MCF 10A (cell line): ENCODE results near the gene PRPF6. TPM values are rescaled to one million over a fixed set of nuclear protein-coding genes. Genes with fewer than 3 reads are reported as not detected.

ENCODE experiments used
- BruUV-seq: library from RNA; stranded (reverse); fragments of 400-500 nt; replicated peaks from 2 replicates; lab custom pipeline; 2021; lab: Mats Ljungman, UMichigan
- CTCF ChIA-PET: fragments of 300-600 bp; sonication (Branson Sonifier 250); formaldehyde crosslinking; extraction: SDS; loops from one replicate; lab custom pipeline; 2021; ENCODE audit warnings: antibody characterized with exemption, inconsistent platforms; lab: Yijun Ruan, JAX
- POLR2A ChIA-PET: fragments of 300-600, 350-650 bp; sonication (Branson Sonifier 250); formaldehyde crosslinking; extraction: SDS; loops from one replicate; lab custom pipeline; 2020; ENCODE audit warnings: antibody characterized with exemption, inconsistent platforms; lab: Yijun Ruan, JAX
- DNase-seq: peaks from one replicate; pipeline ENCODE4 v3.0.0-alpha.2; 2018; ENCODE audit not compliant: unreplicated experiment
- H3K27ac Mint-ChIP-seq: one replicate; pipeline ENCODE4 v1.8.0; 2022; ENCODE audit warnings: mild to moderate bottlenecking, low read depth, mixed read lengths; ENCODE audit not compliant: unreplicated experiment
- H3K27me3 Mint-ChIP-seq: one replicate; pipeline ENCODE4 v1.8.0; 2022; ENCODE audit warnings: mixed read lengths; ENCODE audit not compliant: insufficient read depth, unreplicated experiment
- H3K36me3 Mint-ChIP-seq: one replicate; pipeline ENCODE4 v1.8.0; 2022; ENCODE audit warnings: mild to moderate bottlenecking, moderate library complexity, mixed read lengths; ENCODE audit not compliant: insufficient read depth, unreplicated experiment
- H3K4me1 Mint-ChIP-seq: one replicate; pipeline ENCODE4 v1.8.0; 2022; ENCODE audit warnings: mixed read lengths; ENCODE audit not compliant: insufficient read depth, unreplicated experiment
- H3K4me3 Mint-ChIP-seq: one replicate; pipeline ENCODE4 v1.8.0; 2022; ENCODE audit warnings: mild to moderate bottlenecking, moderate library complexity, mixed read lengths; ENCODE audit not compliant: unreplicated experiment
- H3K9me3 Mint-ChIP-seq: one replicate; pipeline ENCODE4 v1.8.0; 2022; ENCODE audit warnings: mixed read lengths; ENCODE audit not compliant: unreplicated experiment
- CTCF ChIP-seq: fragments of 200-600 bp; IDR thresholded peaks from one replicate; pipeline ENCODE4 v1.8.0; 2022; ENCODE audit warnings: antibody characterized with exemption, mild to moderate bottlenecking; ENCODE audit not compliant: unreplicated experiment
- intact Hi-C: fragments of 100-400 bp; cut with micrococcal nuclease; formaldehyde crosslinking; loops from 2 replicates; pipeline ENCODE4 v1.14.1; 2022
- total RNA-seq: library from RNA; stranded (reverse); gene quantifications from 2 replicates; pipeline ENCODE4 v1.2.3, GENCODE V29; 2022

Gene PRPF6
- total RNA-seq, 1 experiment from 2014 or later: 70.9 TPM

- Mint-ChIP-seq H3K27me3 (no peaks in the 10 kb centered on the region), H3K4me3 (no peak overlapping the region), H3K27ac (no peak overlapping the region), H3K36me3 (peaks cover 15% of the 10 kb centered on the region), H3K9me3 (no peaks in the 10 kb centered on the region), H3K4me1 (peaks cover 6% of the 10 kb centered on the region)
- ChIA-PET CTCF (interaction anchor here (0.7 kb wide), 1 partner anchor 10 kb away, joined by 3 read pairs; no protein-coding TSS in a partner anchor), POLR2A (interaction anchor here (0.7 kb wide), 1 partner anchor 10 kb away, joined by 5 read pairs; no protein-coding TSS in a partner anchor)
- no TSS peak for BruUV-seq
- no peak for DNase-seq
- intact Hi-C loops: no loop called here
- no peak for TF ChIP-seq CTCF
Measured at GRCh38 chr20:63963784-63964301, 17.1 kb upstream of the PRPF6 start.

DNA sequence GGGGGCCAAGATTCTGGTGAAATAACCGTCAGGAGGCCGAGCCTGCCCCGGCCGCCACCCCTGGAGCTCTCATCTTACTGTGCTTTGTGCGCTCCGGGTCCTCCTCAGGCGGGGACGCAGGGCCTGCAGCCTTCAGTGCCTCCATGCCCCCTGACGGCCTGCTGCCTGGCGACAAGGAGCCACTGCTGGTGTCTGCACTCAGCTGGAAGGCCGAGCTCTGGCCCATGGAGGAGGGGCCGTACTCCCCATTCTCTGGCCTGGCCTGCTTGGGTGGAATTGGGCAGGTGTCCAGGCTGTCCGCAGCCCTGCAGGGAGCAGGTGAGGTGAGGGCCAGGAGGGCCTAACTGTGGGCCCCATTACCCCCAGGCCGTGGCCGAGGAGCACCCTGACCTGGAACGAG is 16.5 kb upstream of the PRPF6 start:
- intact Hi-C loops: no loop called here
- no peaks in the 10 kb centered on the region for H3K27me3 Mint-ChIP-seq
- H3K36me3 Mint-ChIP-seq: peaks cover 10% of the 10 kb centered on the region
- ChIA-PET CTCF (interaction anchor here (0.7 kb wide), 1 partner anchor 9 kb away, joined by 3 read pairs; no protein-coding TSS in a partner anchor), POLR2A (no interaction called here)
- DNase-seq: no peak
- no peaks in the 10 kb centered on the region for H3K9me3 Mint-ChIP-seq
- no peak overlapping the region for H3K27ac Mint-ChIP-seq
- H3K4me3 Mint-ChIP-seq: no peak overlapping the region
- no TSS peak for BruUV-seq
- no peak for TF ChIP-seq CTCF
- H3K4me1 Mint-ChIP-seq: peaks cover 5% of the 10 kb centered on the region

GRCh38 chr20:63966172-63966943 is 14.6 kb upstream of the PRPF6 start:
- TF ChIP-seq CTCF: no peak
- CTCF ChIA-PET: no interaction called here
- intact Hi-C loops: no loop called here
- peaks cover 9% of the 10 kb centered on the region for H3K36me3 Mint-ChIP-seq
- BruUV-seq: no TSS peak
- H3K4me1 Mint-ChIP-seq: peaks cover 12% of the 10 kb centered on the region
- no peak overlapping the region for H3K27ac Mint-ChIP-seq
- DNase-seq: no peak
- no peaks in the 10 kb centered on the region for H3K27me3 Mint-ChIP-seq
- H3K4me3 Mint-ChIP-seq: no peak overlapping the region
- POLR2A ChIA-PET: interaction anchor here (3.2 kb wide), 1 partner anchor 14 kb away, joined by 23 read pairs; the partner anchor contains the start of genes PRPF6 and SAMD10
- no peaks in the 10 kb centered on the region for H3K9me3 Mint-ChIP-seq

DNA sequence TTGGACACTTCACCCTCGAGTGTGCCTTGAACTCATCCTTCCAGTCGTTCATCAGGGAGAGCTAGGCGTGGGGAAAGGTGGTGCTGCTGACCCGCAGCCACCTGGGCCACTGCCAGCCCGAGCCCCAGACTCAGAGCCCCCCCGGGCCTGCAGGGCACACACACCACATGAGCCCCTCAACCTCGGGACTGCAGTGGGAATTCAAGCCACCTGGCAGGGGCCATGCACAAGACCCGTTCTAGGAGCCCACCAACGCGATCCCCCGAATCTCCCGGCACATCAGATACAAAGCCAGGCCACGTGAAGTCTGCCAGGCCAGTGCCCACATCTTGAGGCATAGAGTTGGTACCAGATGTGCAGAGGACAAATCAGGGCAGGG is 14.0 kb upstream of the PRPF6 start:
- DNase-seq: no peak
- no peaks in the 10 kb centered on the region for H3K27me3 Mint-ChIP-seq
- BruUV-seq: no TSS peak
- CTCF ChIA-PET: no interaction called here
- peaks cover 9% of the 10 kb centered on the region for H3K36me3 Mint-ChIP-seq
- no peaks in the 10 kb centered on the region for H3K9me3 Mint-ChIP-seq
- intact Hi-C loops: no loop called here
- peaks cover 12% of the 10 kb centered on the region for H3K4me1 Mint-ChIP-seq
- POLR2A ChIA-PET: interaction anchor here (3.2 kb wide), 1 partner anchor 13 kb away, joined by 23 read pairs; the partner anchor contains the start of genes PRPF6 and SAMD10
- no peak overlapping the region for H3K4me3 Mint-ChIP-seq
- H3K27ac Mint-ChIP-seq: no peak overlapping the region
- no peak for TF ChIP-seq CTCF
